KBM-7 (cell line): ENCODE measurements around the gene FAM114A1.

Source experiments
- DNase-seq: peaks from one replicate; pipeline ENCODE4 v3.0.0-alpha.2; 2015
- in situ Hi-C: fragments of 300-500 bp; cut with MboI; formaldehyde crosslinking; loops from 2 replicates; pipeline ENCODE4 v1.14.3; 2020; ENCODE audit warnings: low sequenced_read_pairs, low pct_unique_long_range_greater_than_20kb, mixed read lengths

Gene FAM114A1

GRCh38 chr4:38856524-38857337 lies 10.9 kb upstream of the FAM114A1 start, which contains the start of gene TLR6:
Gene TLR6 (minus strand): TSS chr4:38856817. CDS start chr4:38829473, 27,344 bp downstream.
- in situ Hi-C loops, result loop anchor here (25.0 kb wide), 1 partner anchor 94 kb away; no protein-coding TSS in a partner anchor
- peak; percentile 91 for DNase-seq

- DNase-seq, result peak; percentile 87
- in situ Hi-C loops, result loop anchor here (25.0 kb wide), 1 partner anchor 95 kb away; no protein-coding TSS in a partner anchor
Observed at GRCh38 chr4:38857354-38858096, 10.1 kb upstream of the FAM114A1 start.

DNA sequence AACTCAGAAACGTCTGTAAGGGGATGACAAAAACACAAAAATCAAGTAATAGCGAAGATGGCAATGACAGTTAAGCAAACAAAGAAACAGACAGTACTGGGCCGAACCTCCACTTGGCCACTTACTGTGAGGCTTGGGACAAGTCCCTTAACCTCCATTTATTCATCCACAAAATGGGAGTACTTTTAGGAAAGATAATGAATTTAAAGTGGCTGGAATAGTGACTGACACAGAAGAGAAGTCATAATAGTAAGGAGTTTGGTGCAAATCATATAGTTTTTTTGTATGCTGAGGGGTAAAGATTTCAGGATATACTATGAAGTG lies 9.5 kb upstream of the FAM114A1 start:
- in situ Hi-C loops, result loop anchor here (25.0 kb wide), 1 partner anchor 96 kb away; no protein-coding TSS in a partner anchor
- DNase-seq, result no peak

DNA sequence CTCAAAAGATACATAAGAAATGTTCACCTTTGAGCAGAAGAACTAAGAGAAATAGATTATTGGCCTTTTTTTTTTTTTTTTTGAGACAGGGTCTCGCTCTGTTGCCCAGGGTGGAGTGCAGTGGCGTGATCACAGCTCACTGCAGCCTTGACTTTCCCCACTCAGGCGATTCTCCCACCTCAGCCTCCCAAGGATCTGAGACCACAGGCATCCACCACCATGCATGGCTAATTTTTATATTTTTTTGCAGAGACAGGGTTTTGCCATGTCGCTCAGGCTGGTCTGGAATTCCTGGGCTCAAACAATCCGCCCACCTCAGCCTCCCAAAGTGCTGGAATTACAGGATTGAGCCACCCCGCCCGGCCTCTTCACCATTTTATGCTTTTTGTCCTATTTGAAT lies 8.1 kb upstream of the FAM114A1 start:
- no peak for DNase-seq
- in situ Hi-C loops, result loop anchor here (25.0 kb wide), 1 partner anchor 97 kb away; no protein-coding TSS in a partner anchor

DNA sequence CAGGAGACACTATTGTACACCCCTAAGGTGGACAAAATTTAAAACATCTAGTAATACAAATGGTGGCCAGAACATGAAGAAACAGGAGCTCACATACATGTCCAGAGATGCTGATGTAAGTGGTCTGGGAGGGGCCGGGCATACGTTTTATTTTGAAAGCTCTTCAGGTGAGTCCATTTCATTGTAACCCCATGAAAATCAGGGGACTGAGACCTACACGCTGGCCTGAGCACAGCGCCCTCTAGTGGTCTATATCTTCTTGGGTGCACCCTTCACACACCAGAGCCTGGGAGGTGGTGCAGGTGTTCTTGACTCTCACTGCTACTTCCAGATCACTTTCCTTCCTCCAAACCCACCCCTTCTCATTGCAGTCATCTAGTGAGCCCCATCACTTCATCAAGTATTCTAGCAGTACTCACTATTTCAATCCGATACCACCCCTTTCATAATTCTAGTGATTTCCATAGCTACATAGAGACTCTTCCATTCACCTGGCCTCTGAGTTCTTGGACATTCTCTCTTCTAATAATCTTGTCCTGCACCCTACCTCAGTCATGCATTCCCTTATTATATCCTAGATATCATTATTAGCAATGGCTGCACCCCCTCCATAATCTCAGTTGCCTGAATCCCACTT lies 6.7 kb upstream of the FAM114A1 start:
- in situ Hi-C loops, result loop anchor here (25.0 kb wide), 1 partner anchor 99 kb away; no protein-coding TSS in a partner anchor
- peak; percentile 69 for DNase-seq

- in situ Hi-C loops, result loop anchor here (25.0 kb wide), 1 partner anchor 99 kb away; no protein-coding TSS in a partner anchor
- DNase-seq, result no peak
Observed at GRCh38 chr4:38861791-38862190, 5.8 kb upstream of the FAM114A1 start.

DNA sequence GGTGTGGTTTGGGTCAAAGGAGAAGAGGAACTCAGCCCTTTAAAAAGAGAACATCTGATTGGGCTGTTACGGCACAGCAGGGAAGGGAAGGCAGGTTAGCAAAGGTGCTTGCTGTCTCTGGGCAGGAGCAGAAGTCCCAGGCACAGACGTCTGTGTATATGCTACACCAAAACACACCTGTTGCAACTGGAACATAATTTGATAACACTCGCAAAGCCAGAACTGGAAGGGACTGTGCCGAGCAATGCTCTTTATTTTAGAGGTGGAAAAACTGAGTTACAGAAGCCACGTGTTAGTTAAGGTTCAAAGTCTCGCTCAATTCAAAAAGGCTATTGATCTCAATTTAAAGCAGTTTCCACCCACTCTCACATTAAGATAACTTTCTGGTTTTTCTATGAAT lies 2.2 kb upstream of the FAM114A1 start:
- no peak for DNase-seq
- in situ Hi-C loops, result loop anchor here (25.0 kb wide), 1 partner anchor 103 kb away; no protein-coding TSS in a partner anchor

GRCh38 chr4:38866973-38867477 lies 581 bp upstream of the FAM114A1 start:
- DNase-seq, result no peak
- in situ Hi-C loops, result loop anchor here (25.0 kb wide), 1 partner anchor 105 kb away; no protein-coding TSS in a partner anchor

DNA sequence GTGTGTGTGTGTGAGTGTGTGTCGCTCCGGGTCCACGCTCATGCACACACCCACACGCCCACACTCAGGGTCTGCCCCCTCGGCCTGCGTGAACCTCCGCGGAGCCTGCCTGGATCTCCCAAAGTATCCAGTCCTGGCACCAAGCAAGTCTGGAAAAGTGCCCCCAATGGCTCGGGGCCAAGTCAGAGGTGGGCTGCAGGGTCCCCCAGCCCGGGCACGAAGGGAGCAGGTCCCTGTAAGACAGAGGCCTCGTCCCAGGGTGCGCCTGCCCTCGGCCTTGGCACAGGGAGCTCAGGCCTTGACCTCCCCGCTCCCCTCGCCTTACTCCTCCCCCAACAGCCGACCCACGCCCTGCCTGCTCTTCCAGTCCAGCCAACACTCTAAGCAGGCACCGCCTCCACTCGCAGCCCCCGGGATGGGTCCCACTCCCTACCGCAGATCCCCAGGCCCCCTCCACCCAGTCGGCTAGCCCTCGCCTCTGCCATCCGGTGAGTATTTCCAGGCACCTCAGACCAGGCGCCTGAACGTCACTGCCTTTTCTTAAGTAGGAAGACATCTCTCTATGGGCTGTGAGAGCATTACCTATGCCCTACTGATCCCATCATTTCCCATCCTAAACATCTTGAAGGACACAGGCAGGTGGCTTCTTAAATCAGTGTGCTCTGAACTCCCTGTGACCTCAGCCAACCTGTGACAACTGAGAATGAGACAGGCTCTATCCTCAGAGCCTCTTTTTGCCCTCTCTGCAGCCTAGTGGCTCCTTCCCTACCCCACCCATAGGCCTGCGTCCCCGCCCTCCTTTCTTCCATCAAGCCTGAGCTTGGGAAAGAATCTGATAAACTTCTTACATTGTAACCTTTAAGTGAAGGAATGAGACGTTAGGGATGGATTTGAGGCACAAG lies 704 bp downstream of the FAM114A1 start:
- no peak for DNase-seq
- in situ Hi-C loops, result loop anchor here (25.0 kb wide), 1 partner anchor 106 kb away; no protein-coding TSS in a partner anchor

DNA sequence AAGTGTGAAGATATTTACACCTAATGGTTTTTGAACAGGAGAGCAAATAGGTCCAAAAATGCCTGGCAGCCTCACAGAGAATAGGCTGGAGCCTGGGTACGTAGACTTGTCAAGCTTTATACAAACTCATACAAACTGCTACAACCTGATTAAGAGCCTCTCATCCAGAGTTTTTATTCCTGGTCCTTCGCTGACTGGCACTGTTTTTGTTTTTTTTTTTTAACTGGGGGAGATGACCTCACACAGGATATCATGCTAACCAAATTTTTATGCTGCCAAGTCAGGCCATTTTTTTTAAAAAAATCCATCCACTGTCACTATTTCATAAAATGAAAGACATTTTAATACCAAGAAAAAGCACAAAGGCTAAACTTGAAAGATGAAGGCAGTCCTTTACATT lies 1.9 kb downstream of the FAM114A1 start:
- DNase-seq, result no peak
- in situ Hi-C loops, result loop anchor here (25.0 kb wide), 1 partner anchor 107 kb away; no protein-coding TSS in a partner anchor

GRCh38 chr4:38870098-38870808 lies 2.6 kb downstream of the FAM114A1 start:
- no peak for DNase-seq
- in situ Hi-C loops, result loop anchor here (25.0 kb wide), 1 partner anchor 108 kb away; no protein-coding TSS in a partner anchor

DNA sequence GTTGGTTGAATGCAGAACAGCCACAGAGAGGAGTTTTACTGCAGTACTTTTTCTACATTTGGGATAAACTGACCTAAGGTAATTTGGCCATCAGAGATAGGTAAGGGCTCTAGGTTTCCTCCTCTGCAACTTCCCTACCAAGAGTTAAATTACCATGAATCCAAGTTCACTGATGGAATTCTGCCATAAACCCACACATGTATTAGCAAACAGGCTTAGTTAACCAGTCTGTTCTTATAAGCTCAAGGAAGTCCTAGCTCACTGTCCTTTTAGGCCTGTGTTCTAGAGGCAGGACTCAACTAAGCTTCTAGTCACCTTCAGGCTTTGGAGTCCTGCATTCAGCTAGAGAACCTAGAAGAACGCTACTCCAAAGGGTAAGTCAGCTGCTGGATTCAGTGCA lies 4.0 kb downstream of the FAM114A1 start:
- in situ Hi-C loops, result loop anchor here (25.0 kb wide), 1 partner anchor 109 kb away; no protein-coding TSS in a partner anchor
- DNase-seq, result no peak

DNA sequence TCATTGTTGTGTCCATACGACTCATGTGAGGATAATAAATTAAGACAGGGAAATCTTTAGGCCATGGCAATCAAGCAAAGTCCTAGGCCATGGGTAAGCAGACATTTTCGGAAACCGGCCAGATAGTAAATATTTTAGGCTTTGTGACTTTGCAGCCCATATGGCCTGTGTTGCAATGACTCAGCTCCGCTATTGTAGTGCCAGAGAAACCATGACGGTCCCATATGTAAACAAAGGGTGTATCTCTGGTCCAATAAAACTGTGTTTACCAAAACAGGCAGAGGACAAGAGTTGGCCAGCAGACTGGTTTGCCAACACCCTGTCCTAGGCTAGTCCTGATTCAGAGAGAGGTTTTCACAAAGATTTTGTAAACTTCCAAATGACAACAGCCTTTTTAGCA lies 5.0 kb downstream of the FAM114A1 start:
- DNase-seq, result no peak
- in situ Hi-C loops, result loop anchor here (25.0 kb wide), 1 partner anchor 110 kb away; no protein-coding TSS in a partner anchor

GRCh38 chr4:38873290-38873944 lies 5.8 kb downstream of the FAM114A1 start:
- in situ Hi-C loops, result loop anchor here (25.0 kb wide), 1 partner anchor 111 kb away; no protein-coding TSS in a partner anchor

GRCh38 chr4:38876636-38877035 lies 9.0 kb downstream of the FAM114A1 start:
- DNase-seq, result no peak
- in situ Hi-C loops, result no loop called here

More at GRCh38 chr4:38873290-38873944, 5.8 kb downstream of the FAM114A1 start:
- DNase-seq, result peak; percentile 52

DNA sequence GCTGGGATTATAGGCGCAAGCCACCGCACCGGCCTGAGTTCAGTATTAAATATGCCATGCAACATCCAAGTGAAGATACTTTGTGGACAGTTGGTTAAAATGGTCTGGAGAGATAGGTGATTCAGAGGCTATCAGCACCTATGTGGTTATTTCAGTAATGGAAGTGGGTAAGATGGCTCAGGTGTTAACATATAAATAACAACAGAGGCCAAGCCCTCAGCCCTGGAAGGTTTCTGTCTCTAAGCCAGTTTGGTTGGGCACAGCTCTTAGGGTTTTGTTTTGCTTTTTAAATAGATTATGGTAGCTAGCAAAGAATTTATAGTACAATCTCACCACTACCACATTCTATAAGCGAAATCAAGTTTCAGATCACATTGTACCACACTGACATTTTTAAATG lies 16.6 kb downstream of the FAM114A1 start:
- no peak for DNase-seq
- in situ Hi-C loops, result no loop called here

DNA sequence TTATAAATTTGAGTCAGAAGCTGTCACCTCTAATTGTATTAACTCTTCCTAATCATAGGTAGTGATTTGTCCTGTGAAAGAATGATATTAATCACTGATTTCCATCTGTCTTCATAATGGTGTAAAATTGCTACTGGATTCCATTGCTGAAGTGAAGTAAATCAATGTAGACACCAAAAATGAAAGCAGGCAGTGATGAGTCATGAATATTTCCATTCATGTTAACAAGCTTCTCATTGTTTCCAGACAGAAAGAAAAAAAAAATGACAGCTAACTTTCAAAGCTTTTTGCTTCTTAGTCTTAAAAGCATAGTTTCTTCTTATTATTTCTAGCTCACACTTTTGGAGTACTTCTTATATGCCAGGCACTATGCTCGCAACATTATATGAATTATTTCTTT lies 21.5 kb downstream of the FAM114A1 start:
- in situ Hi-C loops, result no loop called here
- no peak for DNase-seq
